ENCODE data around the gene FAM117A. TPM values are rescaled to one million over a fixed set of nuclear protein-coding genes. Genes with fewer than 3 reads are reported as not detected.
A peak's percentile ranks its signal among the peaks of the same experiment; 100 is the strongest.

Gene FAM117A
- total RNA-seq, 4 donors from 2014 or later: 13.3 to 33.0 (median 24.8) TPM

GRCh38 chr17:49784636-49785035, 20.7 kb upstream of the FAM117A start:
- intact Hi-C loops (cut with DNase I): loop anchor here (5.0 kb wide), 1 partner anchor 212 kb away; no protein-coding TSS in a partner anchor
- DNase-seq (ENCODE audit: extremely low spot score): no peak
- H3K27ac ChIP-seq (replicated peaks in 1 of 4): peak overlapping the region; percentile 76 to 79 (median 77)
- H3K9me3 ChIP-seq: no peaks in the 10 kb centered on the region
- TF ChIP-seq POLR2AphosphoS5 (IDR thresholded peaks at IDR 0.05) (no peak), EP300 (IDR thresholded peaks at IDR 0.05) (no peak), POLR2A (IDR thresholded peaks at IDR 0.05; ENCODE audit: low read depth) (no peak)
- TF ChIP-seq, protein P1, sequence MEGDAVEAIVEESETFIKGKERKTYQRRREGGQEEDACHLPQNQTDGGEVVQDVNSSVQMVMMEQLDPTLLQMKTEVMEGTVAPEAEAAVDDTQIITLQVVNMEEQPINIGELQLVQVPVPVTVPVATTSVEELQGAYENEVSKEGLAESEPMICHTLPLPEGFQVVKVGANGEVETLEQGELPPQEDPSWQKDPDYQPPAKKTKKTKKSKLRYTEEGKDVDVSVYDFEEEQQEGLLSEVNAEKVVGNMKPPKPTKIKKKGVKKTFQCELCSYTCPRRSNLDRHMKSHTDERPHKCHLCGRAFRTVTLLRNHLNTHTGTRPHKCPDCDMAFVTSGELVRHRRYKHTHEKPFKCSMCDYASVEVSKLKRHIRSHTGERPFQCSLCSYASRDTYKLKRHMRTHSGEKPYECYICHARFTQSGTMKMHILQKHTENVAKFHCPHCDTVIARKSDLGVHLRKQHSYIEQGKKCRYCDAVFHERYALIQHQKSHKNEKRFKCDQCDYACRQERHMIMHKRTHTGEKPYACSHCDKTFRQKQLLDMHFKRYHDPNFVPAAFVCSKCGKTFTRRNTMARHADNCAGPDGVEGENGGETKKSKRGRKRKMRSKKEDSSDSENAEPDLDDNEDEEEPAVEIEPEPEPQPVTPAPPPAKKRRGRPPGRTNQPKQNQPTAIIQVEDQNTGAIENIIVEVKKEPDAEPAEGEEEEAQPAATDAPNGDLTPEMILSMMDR (IDR thresholded peaks at IDR 0.05): no peak
- H3K27me3 ChIP-seq: no peaks in the 10 kb centered on the region
- no peaks in the 10 kb centered on the region for H3K36me3 ChIP-seq
- WGBS: 65% methylated on average over 1 of the region's 1 CpG
- no peak overlapping the region for H3K4me3 ChIP-seq
- H3K4me1 ChIP-seq: peaks cover 29 to 63% (median 54%) of the 10 kb centered on the region in 4 donors

DNA sequence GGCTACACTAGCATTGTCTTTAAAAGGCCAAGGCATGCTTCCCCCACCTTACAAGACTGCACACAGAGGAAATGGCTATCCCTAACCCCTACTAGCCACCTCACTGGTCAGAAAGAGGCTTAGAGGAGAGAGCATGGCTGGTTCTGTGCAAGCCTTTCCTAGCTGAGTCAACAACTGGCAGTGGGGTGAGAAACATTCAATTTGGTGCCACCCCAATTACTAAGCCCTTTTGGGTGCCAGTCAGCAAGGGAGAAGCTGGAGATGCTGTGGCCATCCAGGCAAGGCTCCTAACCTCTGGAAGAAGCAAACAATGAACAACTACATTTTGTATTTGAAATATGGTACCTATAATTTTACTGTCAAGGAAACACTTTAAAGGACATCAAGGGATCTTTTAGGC, 19.9 kb upstream of the FAM117A start:
- Histone ChIP-seq H3K36me3 (no peaks in the 10 kb centered on the region), H3K4me1 (peaks cover 31 to 68% (median 58%) of the 10 kb centered on the region in 4 donors), H3K4me3 (no peak overlapping the region), H3K27ac (replicated peaks in 1 of 4) (peak overlapping the region; percentile 76 to 79 (median 77)), H3K27me3 (no peaks in the 10 kb centered on the region), H3K9me3 (no peaks in the 10 kb centered on the region)
- intact Hi-C loops (cut with DNase I): loop anchor here (5.0 kb wide), 1 partner anchor 211 kb away; no protein-coding TSS in a partner anchor
- no peak for DNase-seq (ENCODE audit: extremely low spot score)
- no peak for TF ChIP-seq EP300 (IDR thresholded peaks at IDR 0.05)

GRCh38 chr17:49783071-49783715, 19.3 kb upstream of the FAM117A start:
- H3K4me3 ChIP-seq: no peak overlapping the region
- no peaks in the 10 kb centered on the region for H3K36me3 ChIP-seq
- H3K27me3 ChIP-seq: no peaks in the 10 kb centered on the region
- TF ChIP-seq, protein P1 (IDR thresholded peaks at IDR 0.05): no peak
- no peak for TF ChIP-seq POLR2A (IDR thresholded peaks at IDR 0.05; ENCODE audit: low read depth)
- no peak for TF ChIP-seq EP300 (IDR thresholded peaks at IDR 0.05)
- no peak for TF ChIP-seq POLR2AphosphoS5 (IDR thresholded peaks at IDR 0.05)
- DNase-seq (ENCODE audit: extremely low spot score): no peak
- WGBS: 36% methylated on average over 3 of the region's 3 CpGs
- intact Hi-C loops (cut with DNase I): loop anchor here (5.0 kb wide), 1 partner anchor 211 kb away; no protein-coding TSS in a partner anchor
- H3K4me1 ChIP-seq: peaks cover 31 to 70% (median 60%) of the 10 kb centered on the region in 4 donors
- no peaks in the 10 kb centered on the region for H3K9me3 ChIP-seq
- H3K27ac ChIP-seq (replicated peaks in 1 of 4): peak overlapping the region; percentile 76 to 79 (median 77)

DNA sequence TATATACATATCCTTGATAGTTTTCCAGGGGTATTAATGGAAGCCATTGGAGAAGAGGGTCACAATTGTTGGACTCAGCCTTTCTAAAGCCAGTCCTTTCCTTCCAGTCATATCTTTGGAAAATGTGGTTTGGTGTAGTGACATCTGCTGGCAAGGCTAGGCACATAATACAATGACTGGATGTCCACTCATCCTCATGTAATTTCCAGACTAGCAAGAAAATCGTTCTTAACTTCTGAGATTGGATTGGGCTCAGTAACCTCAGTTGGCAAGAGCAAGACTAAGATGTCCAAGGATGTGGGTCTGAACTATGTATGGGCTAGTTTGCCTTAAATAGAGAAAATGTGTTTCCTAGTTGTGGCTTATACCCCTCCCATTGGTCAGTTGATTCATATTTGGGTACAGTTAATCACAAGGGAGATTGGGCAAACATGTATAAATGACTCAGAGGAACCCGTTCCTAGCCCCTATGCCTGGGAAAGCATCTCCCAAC, 15.9 kb upstream of the FAM117A start:
- TF ChIP-seq, protein P1 (IDR thresholded peaks at IDR 0.05): peak; percentile 62 to 84 (median 63)
- no peak for TF ChIP-seq POLR2A (IDR thresholded peaks at IDR 0.05; ENCODE audit: low read depth)
- peak in 1 of 2 donors; percentile 56 for TF ChIP-seq POLR2AphosphoS5 (IDR thresholded peaks at IDR 0.05)
- TF ChIP-seq EP300 (IDR thresholded peaks at IDR 0.05): no peak
- no peak for DNase-seq (ENCODE audit: extremely low spot score)
- 4% methylated on average over 2 of the region's 2 CpGs for WGBS
- Histone ChIP-seq H3K4me1 (peaks cover 37 to 86% (median 75%) of the 10 kb centered on the region in 4 donors), H3K27ac (replicated peaks in 1 of 4) (peak overlapping the region; percentile 56 to 76 (median 73)), H3K27me3 (no peaks in the 10 kb centered on the region), H3K36me3 (no peaks in the 10 kb centered on the region), H3K9me3 (no peaks in the 10 kb centered on the region), H3K4me3 (no peak overlapping the region)
- intact Hi-C loops (cut with DNase I): loop anchor here (2.0 to 5.0 kb wide), 2 partner anchors 73 to 207 kb away; partner anchors contain the start of gene SLC35B1

GRCh38 chr17:49779156-49779738, 15.3 kb upstream of the FAM117A start:
- intact Hi-C loops (cut with DNase I): loop anchor here (2.0 kb wide), 1 partner anchor 72 kb away; the partner anchor contains the start of gene SLC35B1
- H3K36me3 ChIP-seq: no peaks in the 10 kb centered on the region
- no peaks in the 10 kb centered on the region for H3K9me3 ChIP-seq
- H3K27me3 ChIP-seq: no peaks in the 10 kb centered on the region
- TF ChIP-seq POLR2A (IDR thresholded peaks at IDR 0.05; ENCODE audit: low read depth) (no peak), POLR2AphosphoS5 (IDR thresholded peaks at IDR 0.05) (no peak), EP300 (IDR thresholded peaks at IDR 0.05) (no peak)
- TF ChIP-seq, protein P1 (IDR thresholded peaks at IDR 0.05): no peak
- peaks cover 37 to 80% (median 72%) of the 10 kb centered on the region in 4 donors for H3K4me1 ChIP-seq
- peak overlapping the region; percentile 56 to 76 (median 73) for H3K27ac ChIP-seq (replicated peaks in 1 of 4)
- H3K4me3 ChIP-seq: no peak overlapping the region
- no peak for DNase-seq (ENCODE audit: extremely low spot score)
- 79% methylated on average over 2 of the region's 2 CpGs for WGBS

All from esophagus muscularis mucosa (tissue), 4 donors.